ENCODE data around the gene SURF2. TPM values are rescaled to one million over a fixed set of nuclear protein-coding genes. Genes with fewer than 3 reads are reported as not detected.

Gene SURF2
- total RNA-seq, 1 donor from 2014 or later: 12.5 TPM

GRCh38 chr9:133334161-133334560 lies 22.2 kb upstream of the SURF2 start:
- peak; percentile 49 for DNase-seq (ENCODE audit: low spot score)

GRCh38 chr9:133334888-133335287 lies 21.5 kb upstream of the SURF2 start:
- intact Hi-C loops (cut with DNase I): loop anchor here (2.0 to 5.0 kb wide), 3 partner anchors 14 to 148 kb away; partner anchors contain the start of genes MED22, REXO4 and RPL7A
- DNase-seq (ENCODE audit: low spot score): peak; percentile 9

More at GRCh38 chr9:133334161-133334560, 22.2 kb upstream of the SURF2 start:
- intact Hi-C loops (cut with DNase I): loop anchor here (2.0 to 5.0 kb wide), 2 partner anchors 15 to 147 kb away; partner anchors contain the start of genes MED22 and RPL7A

DNA sequence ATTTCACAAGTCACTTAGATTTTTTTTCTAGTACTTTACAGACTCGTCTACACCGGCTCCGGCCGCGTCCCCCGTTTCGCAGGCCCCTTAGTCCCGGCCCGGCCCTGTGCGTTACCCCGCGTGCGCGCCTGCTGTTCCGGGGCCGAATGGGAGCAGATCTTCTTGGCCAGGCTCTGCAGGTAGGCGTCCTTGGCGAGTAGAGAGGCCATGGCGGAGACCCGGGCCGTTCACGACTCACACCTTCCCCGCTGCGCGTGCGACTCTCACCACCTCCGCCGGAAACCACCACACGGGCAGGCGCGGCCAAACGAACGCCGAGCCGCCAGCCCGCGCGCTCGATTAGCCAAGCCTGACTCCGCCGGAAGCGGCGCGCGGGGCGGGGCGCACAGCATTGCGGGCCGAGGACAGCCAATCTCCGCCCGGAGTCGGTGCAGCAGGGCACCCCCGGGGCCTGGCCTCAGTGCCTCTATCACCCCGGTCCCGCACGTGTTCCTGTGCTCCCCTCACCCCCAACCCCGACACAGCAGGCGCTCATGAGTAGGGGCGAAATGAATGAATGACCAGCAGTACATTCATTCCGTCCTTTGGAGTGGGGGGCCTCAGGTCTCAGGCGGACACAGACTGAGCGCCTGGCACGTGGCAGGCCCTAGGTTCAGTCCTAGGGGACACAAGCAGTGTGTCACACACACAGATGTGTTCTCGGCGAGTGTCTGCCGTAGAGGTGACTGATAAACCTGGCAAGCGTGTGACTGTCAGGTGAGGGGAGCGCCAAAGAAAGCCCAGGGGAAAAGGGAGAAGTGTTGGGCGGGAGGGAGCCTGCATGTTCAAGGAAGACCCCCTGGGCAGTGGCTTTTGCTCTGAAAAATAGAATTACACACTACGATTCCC lies 20.2 kb upstream of the SURF2 start, which contains the start of gene SURF6:
Gene SURF6 (minus strand): TSS at position 265 of the 888 bp plus-strand sequence. CDS start 56 bp downstream, at position 209.
- intact Hi-C loops (cut with DNase I): loop anchor here (1.0 to 5.0 kb wide), 3 partner anchors 13 to 81 kb away; partner anchors contain the start of genes MED22, REXO4, RPL7A and STKLD1
- DNase-seq (ENCODE audit: low spot score): peak; percentile 95

GRCh38 chr9:133339641-133340040 lies 16.7 kb upstream of the SURF2 start:
- intact Hi-C loops (cut with DNase I): loop anchor here (5.0 kb wide), 1 partner anchor 78 kb away; the partner anchor contains the start of gene REXO4
- DNase-seq (ENCODE audit: low spot score): no peak

DNA sequence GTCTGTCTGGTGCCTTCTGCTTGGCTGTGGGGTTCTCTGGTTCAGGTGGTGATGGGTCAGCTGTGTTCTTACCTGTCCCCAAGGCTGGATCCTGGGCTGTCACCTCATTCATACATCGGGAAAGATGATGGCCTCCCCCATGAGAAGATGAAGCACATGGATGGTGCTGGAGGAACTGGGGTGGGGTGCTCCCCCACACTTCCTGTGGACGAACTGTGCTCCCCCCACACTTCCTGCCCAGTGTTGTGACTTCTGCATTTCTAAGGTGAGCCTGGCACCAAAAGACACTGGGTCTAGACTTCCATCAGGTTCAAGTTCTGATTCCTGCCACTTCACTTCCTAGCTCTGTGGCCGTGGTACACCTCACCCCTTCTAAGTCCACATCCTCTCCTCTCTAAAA lies 16.1 kb upstream of the SURF2 start:
- no peak for DNase-seq (ENCODE audit: low spot score)
- intact Hi-C loops (cut with DNase I): no loop called here

- intact Hi-C loops (cut with DNase I): no loop called here
- no peak for DNase-seq (ENCODE audit: low spot score)
These were observed 15.4 kb upstream of the SURF2 start for GRCh38 chr9:133340916-133341315.

DNA sequence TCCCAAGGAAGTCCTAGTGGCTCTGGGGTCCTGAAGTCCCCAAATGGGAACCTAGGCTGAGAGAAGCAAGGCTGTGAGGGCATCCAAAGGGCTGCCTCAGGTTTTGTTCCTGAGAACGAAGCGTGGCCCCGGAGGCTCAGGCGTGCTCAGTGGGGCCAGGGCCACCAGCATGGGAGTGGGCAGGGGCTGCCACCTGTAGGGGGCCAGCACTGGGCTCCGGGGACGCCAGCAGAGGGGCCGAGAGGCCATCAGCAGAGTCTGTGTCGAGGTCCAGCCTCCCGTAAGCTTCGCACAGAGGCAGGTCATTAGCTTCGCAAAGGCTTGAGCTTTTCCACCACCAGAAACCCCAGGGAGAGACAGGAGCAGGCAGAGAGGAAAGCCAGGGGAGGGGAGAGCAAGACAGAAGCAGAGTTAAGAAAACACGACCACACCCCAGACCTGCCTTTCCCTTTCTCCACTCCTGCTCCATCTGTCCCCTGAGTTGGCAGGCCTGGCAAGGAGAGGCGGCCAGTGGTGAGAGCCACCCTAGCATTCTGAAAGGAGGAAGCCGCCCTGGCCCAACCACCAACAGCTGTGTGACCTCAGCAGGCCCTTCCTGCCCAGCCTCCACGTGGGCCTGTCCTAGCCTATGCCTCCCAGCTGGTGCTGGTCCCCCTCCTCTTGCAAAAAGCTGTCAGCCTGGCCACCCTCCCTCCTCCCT lies 14.8 kb upstream of the SURF2 start:
- intact Hi-C loops (cut with DNase I): no loop called here
- DNase-seq (ENCODE audit: low spot score): peak; percentile 93

DNA sequence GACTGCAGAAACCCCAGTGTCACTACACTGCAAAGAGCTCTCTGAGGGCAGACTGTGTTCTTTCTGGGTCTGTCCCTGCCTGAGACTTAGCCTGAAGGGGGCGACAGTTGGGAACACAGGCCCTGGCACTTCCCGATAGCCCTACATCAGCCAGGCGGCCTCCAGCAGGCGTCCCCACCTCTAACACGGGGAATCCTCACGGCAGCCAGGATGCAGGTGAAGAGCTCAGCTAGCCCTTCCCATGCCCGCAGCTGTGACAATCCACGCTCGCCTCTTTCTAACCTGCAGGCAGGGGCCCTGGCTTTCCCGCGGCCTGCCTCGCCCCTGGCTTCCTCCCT lies 14.3 kb upstream of the SURF2 start:
- no peak for DNase-seq (ENCODE audit: low spot score)
- intact Hi-C loops (cut with DNase I): no loop called here

- no peak for DNase-seq (ENCODE audit: low spot score)
- intact Hi-C loops (cut with DNase I): no loop called here
These were observed 13.8 kb upstream of the SURF2 start for GRCh38 chr9:133342570-133342969.

GRCh38 chr9:133344071-133344470 lies 12.3 kb upstream of the SURF2 start:
- no peak for DNase-seq (ENCODE audit: low spot score)
- intact Hi-C loops (cut with DNase I): no loop called here

DNA sequence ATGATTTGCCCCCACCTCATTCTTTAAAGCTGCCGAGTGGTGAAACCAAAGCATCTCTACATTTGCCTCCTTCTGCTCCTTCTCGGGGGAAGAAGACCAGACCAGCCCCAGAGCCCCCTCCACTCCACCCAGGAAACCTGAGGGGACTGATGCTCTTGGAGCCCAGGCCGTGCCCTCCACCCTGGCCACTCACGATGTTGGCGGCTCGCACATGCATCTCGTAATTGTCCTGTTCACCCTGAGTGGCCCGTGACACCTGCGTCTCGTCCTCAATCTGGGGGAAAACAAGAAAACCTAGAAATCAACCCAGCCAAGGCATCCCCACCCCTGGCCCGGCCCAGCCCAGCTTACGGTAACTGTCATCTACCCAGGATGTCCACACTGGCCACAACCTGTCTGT lies 11.4 kb upstream of the SURF2 start:
- DNase-seq (ENCODE audit: low spot score): no peak
- intact Hi-C loops (cut with DNase I): no loop called here

DNA sequence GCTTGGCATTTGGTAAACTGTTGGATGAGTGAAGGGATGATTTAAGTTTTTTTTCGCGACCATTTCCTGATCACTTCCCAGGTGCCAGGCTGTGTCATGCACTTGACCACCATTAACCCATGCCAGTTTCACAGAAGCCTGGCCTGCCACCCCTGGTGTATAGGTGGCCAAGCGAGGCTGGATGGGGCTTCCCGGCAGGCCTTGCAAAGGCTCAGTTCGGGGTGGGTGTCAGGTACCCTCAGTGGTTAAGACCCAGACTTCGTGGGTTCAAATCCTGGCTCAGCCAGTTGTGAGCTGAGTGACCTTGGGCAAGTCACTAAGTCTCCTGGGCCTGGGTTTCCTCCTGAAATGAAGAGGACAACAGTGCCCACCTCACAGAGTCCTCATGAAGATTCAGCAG lies 10.8 kb upstream of the SURF2 start:
- no peak for DNase-seq (ENCODE audit: low spot score)
- intact Hi-C loops (cut with DNase I): no loop called here

GRCh38 chr9:133346021-133346785 lies 10.1 kb upstream of the SURF2 start:
- DNase-seq (ENCODE audit: low spot score): no peak
- intact Hi-C loops (cut with DNase I): no loop called here

- intact Hi-C loops (cut with DNase I): no loop called here
- no peak for DNase-seq (ENCODE audit: low spot score)
These were observed 8.8 kb upstream of the SURF2 start for GRCh38 chr9:133347515-133347984.

DNA sequence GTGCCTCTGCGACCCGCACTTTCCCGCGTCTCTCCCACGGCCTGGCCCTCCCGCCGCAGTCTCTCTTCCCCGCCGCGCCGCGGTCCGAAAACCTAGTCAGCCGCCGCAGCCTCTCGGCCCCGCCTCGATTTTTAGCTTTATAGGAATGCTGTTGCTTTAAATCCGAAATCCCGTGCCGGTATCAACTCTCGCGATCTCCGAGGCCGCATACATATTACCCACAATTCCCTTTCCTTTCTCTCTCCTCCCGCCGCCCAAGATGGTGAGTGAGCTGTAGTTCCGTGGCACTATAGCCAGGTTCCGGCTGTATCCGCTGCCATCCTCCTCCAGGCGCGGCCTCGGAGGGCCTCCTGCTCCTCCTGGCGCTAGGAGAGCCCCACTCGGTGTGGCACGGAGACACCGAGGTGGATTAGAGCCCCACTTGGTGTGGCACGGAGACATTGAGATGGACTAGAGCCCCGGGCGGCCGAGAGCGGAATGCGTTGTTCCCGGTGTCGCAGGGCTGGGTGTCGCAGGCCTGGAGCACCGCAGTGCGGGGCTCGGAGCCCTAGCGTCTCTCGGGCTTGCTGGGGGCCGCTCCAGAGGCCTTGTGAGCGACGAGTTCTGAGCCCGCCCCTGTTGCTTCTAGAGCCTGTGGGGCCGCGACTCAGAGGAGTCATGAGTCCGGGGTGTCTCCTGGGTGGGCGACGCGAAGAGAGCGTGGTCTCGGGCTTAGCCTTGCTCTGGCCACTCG lies 8.2 kb upstream of the SURF2 start, which contains the start of the genes MED22 and RPL7A:
Gene MED22 (minus strand): TSS at position 147 of the 733 bp plus-strand sequence. CDS start 1,469 bp downstream, outside the sequence.
Gene RPL7A (plus strand): TSS at position 234 of the 733 bp plus-strand sequence. CDS start 26 bp downstream, at position 260.
- intact Hi-C loops (cut with DNase I): loop anchor here (1.0 to 2.0 kb wide), 2 partner anchors 13 to 28 kb away; partner anchors contain the start of genes STKLD1 and SURF4
- peak; percentile 96 for DNase-seq (ENCODE audit: low spot score)

DNA sequence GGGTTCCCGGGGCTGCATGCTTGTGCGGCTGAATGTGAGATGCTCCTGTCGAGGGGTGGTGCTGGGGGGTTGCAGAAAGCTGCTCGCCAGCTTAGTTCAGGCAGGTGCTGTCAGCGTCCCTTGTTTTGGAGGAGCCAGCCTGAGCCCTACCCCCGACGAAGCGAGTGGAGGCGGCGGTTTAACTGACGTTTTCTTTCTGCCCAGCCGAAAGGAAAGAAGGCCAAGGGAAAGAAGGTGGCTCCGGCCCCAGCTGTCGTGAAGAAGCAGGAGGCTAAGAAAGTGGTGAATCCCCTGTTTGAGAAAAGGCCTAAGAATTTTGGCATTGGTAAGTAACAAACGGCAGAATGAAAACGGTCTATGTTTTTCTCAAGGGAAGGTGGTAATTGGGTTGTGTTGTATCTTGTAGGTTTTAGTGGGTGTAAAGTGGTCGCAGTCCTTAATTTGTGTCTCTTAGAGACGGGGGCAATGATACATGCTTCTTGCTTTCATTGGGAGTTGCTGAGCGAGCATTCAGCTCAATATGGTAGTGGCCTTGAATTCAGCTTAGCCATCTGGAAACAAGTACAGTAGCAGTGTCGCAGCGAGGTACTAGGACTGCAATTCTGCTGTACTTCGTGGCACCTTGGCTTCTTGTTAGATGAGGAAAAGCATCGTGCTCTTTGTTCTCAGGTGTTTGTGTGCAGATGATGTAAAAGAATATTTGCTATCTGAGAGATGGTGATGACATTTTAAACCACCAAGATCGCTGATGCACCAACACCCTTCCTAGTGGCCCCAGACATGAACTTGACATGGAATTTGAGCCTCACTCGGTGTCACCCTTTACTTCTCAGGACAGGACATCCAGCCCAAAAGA lies 7.4 kb upstream of the SURF2 start:
- intact Hi-C loops (cut with DNase I): loop anchor here (1.0 to 2.0 kb wide), 2 partner anchors 14 to 27 kb away; partner anchors contain the start of genes STKLD1 and SURF4
- DNase-seq (ENCODE audit: low spot score): no peak

GRCh38 chr9:133349965-133350616 lies 6.3 kb upstream of the SURF2 start:
- no peak for DNase-seq (ENCODE audit: low spot score)
- intact Hi-C loops (cut with DNase I): loop anchor here (2.0 kb wide), 1 partner anchor 15 kb away; no protein-coding TSS in a partner anchor
